GM19463 (cell line): ENCODE results near the gene KIF26B.

ENCODE experiments used
- ATAC-seq: cut with Tn5 transposase; IDR thresholded peaks from one replicate; pipeline ENCODE4 v1.9.1; 2021; ENCODE audit warnings: mild to moderate bottlenecking, moderate library complexity; ENCODE audit not compliant: unreplicated experiment

Gene KIF26B

GRCh38 chr1:245606157-245606725, 451.5 kb downstream of the KIF26B start:
- no peak for ATAC-seq

- no peak for ATAC-seq
Observed at GRCh38 chr1:245608271-245608670, 453.5 kb downstream of the KIF26B start.

- ATAC-seq: no peak
Observed at GRCh38 chr1:245609354-245610150, 454.8 kb downstream of the KIF26B start.

- no peak for ATAC-seq
Observed at GRCh38 chr1:245611251-245611650, 456.5 kb downstream of the KIF26B start.

- ATAC-seq: no peak
Observed at GRCh38 chr1:245614476-245614875, 459.7 kb downstream of the KIF26B start.

GRCh38 chr1:245615001-245615400, 460.2 kb downstream of the KIF26B start:
- no peak for ATAC-seq

- ATAC-seq: no peak
Observed at GRCh38 chr1:245621589-245621988, 466.8 kb downstream of the KIF26B start.

GRCh38 chr1:245622332-245623014, 467.7 kb downstream of the KIF26B start:
- no peak for ATAC-seq

- ATAC-seq: no peak
Observed at GRCh38 chr1:245641384-245641783, 486.6 kb downstream of the KIF26B start.

- ATAC-seq: peak; percentile 18
Observed at GRCh38 chr1:245645406-245645805, 490.6 kb downstream of the KIF26B start.

- ATAC-seq: peak; percentile 74
Observed at GRCh38 chr1:245645894-245646293, 491.1 kb downstream of the KIF26B start.

- no peak for ATAC-seq
Observed at GRCh38 chr1:245648749-245649522, 494.2 kb downstream of the KIF26B start.

GRCh38 chr1:245649666-245650065, 494.9 kb downstream of the KIF26B start:
- no peak for ATAC-seq

- no peak for ATAC-seq
Observed at GRCh38 chr1:245650441-245650960, 495.7 kb downstream of the KIF26B start.

- no peak for ATAC-seq
Observed at GRCh38 chr1:245651093-245651492, 496.3 kb downstream of the KIF26B start.

- no peak for ATAC-seq
Observed at GRCh38 chr1:245652116-245652515, 497.3 kb downstream of the KIF26B start.

GRCh38 chr1:245652660-245653427, 498.1 kb downstream of the KIF26B start:
- no peak for ATAC-seq

GRCh38 chr1:245654460-245655050, 499.8 kb downstream of the KIF26B start:
- ATAC-seq: no peak

- ATAC-seq: no peak
Observed at GRCh38 chr1:245656189-245656717, 501.5 kb downstream of the KIF26B start.

GRCh38 chr1:245657371-245657770, 502.6 kb downstream of the KIF26B start:
- ATAC-seq: no peak
